HEK293T (cell line): Measurements from ENCODE around the gene KIF24.
"Not testable (repeated sequence)": the region's sequence is repeated elsewhere in the genome, so short reads cannot be mapped to it uniquely, and the experiment has no call there.

Experiments used
- CTCF ChIA-PET: fragments of 350-600 bp; formaldehyde crosslinking; extraction: SDS; loops from one replicate; lab custom pipeline; 2021; ENCODE audit warnings: antibody characterized with exemption, inconsistent platforms; lab: Yijun Ruan, JAX
- POLR2A ChIA-PET: fragments of 350-600 bp; formaldehyde crosslinking; extraction: SDS; loops from one replicate; lab custom pipeline; 2020; ENCODE audit warnings: antibody characterized with exemption, inconsistent platforms; lab: Yijun Ruan, JAX
- DNase-seq: peaks from one replicate; pipeline ENCODE4 v3.0.0; 2012; ENCODE audit warnings: mixed read lengths; ENCODE audit errors: extremely low spot score
- ARNT ChIP-seq: fragments of 450-650 bp; IDR thresholded peaks from 2 replicates; pipeline ENCODE4 v1.6.1; 2017; ENCODE audit warnings: mild to moderate bottlenecking
- BHLHE40 ChIP-seq: fragments of 450-650 bp; IDR thresholded peaks from 2 replicates; pipeline ENCODE4 v1.6.1; 2016; ENCODE audit warnings: mild to moderate bottlenecking, moderate library complexity, borderline replicate concordance
- CTBP1 ChIP-seq: fragments of 450-650 bp; IDR thresholded peaks from 2 replicates; pipeline ENCODE4 v1.6.1; 2016; ENCODE audit warnings: borderline replicate concordance
- ELF4 ChIP-seq: fragments of 450-650 bp; IDR thresholded peaks from 2 replicates; pipeline ENCODE4 v1.6.1; 2017; ENCODE audit warnings: antibody characterized with exemption
- FOXA1 ChIP-seq: fragments of 450-650 bp; IDR thresholded peaks from 2 replicates; pipeline ENCODE4 v1.6.1; 2016; ENCODE audit warnings: mild to moderate bottlenecking
- FOXK2 ChIP-seq: fragments of 450-650 bp; IDR thresholded peaks from 2 replicates; pipeline ENCODE4 v1.6.1; 2016; ENCODE audit warnings: mild to moderate bottlenecking
- FOXM1 ChIP-seq: fragments of 450-650 bp; IDR thresholded peaks from 2 replicates; pipeline ENCODE4 v1.6.1; 2017; ENCODE audit warnings: mild to moderate bottlenecking, borderline replicate concordance
- HDGF ChIP-seq: fragments of 450-650 bp; IDR thresholded peaks from 2 replicates; pipeline ENCODE4 v1.6.1; 2017; ENCODE audit warnings: antibody characterized with exemption, borderline replicate concordance
- L3MBTL2 ChIP-seq: fragments of 450-650 bp; conservative IDR thresholded peaks from 2 replicates; pipeline ENCODE4 v1.6.1; 2016; ENCODE audit warnings: mild to moderate bottlenecking
- LEF1 ChIP-seq: fragments of 450-650 bp; IDR thresholded peaks from 2 replicates; pipeline ENCODE4 v1.6.1; 2017; ENCODE audit warnings: mild to moderate bottlenecking, borderline replicate concordance
- NFRKB ChIP-seq: fragments of 450-650 bp; IDR thresholded peaks from 2 replicates; pipeline ENCODE4 v1.6.1; 2016; ENCODE audit warnings: mild to moderate bottlenecking, moderate library complexity
- PKNOX1 ChIP-seq: fragments of 450-650 bp; IDR thresholded peaks from 2 replicates; pipeline ENCODE4 v1.6.1; 2016
- SP1 ChIP-seq: fragments of 450-650 bp; IDR thresholded peaks from 2 replicates; pipeline ENCODE4 v1.6.1; 2017
- SUZ12 ChIP-seq: fragments of 450-650 bp; IDR thresholded peaks from 2 replicates; pipeline ENCODE4 v1.6.1; 2016; ENCODE audit warnings: mild to moderate bottlenecking
- TARDBP ChIP-seq: fragments of 450-650 bp; IDR thresholded peaks from 2 replicates; pipeline ENCODE4 v1.6.1; 2016
- ZNF384 ChIP-seq: fragments of 450-650 bp; IDR thresholded peaks from 2 replicates; pipeline ENCODE4 v1.6.1; 2016

Gene KIF24

GRCh38 chr9:34346873-34347799 is 18.1 kb upstream of the KIF24 start:
- ChIA-PET CTCF (no interaction called here), POLR2A (no interaction called here)
- no peak for DNase-seq
- no peak for TF ChIP-seq SP1
- TF ChIP-seq TARDBP: no peak
- no peak for TF ChIP-seq L3MBTL2
- no peak for TF ChIP-seq FOXM1
- TF ChIP-seq SUZ12: no peak
- TF ChIP-seq HDGF: no peak
- no peak for TF ChIP-seq BHLHE40
- TF ChIP-seq PKNOX1: no peak
- TF ChIP-seq FOXK2: no peak
- TF ChIP-seq ZNF384: no peak
- no peak for TF ChIP-seq CTBP1
- TF ChIP-seq LEF1: no peak
- TF ChIP-seq NFRKB: no peak

GRCh38 chr9:34343605-34344004 is 14.5 kb upstream of the KIF24 start:
- no peak for TF ChIP-seq FOXK2
- no peak for TF ChIP-seq ARNT
- TF ChIP-seq NFRKB: no peak
- no peak for TF ChIP-seq PKNOX1
- TF ChIP-seq BHLHE40: no peak
- TF ChIP-seq CTBP1: no peak
- no peak for TF ChIP-seq ELF4
- TF ChIP-seq FOXA1: no peak
- no peak for TF ChIP-seq L3MBTL2
- no peak for TF ChIP-seq HDGF
- no peak for TF ChIP-seq SP1
- ChIA-PET POLR2A (no interaction called here), CTCF (no interaction called here)
- no peak for DNase-seq

GRCh38 chr9:34343090-34343489 is 14.0 kb upstream of the KIF24 start:
- POLR2A ChIA-PET: no interaction called here
- CTCF ChIA-PET: no interaction called here
- no peak for DNase-seq
- TF ChIP-seq PKNOX1 (no peak), FOXM1 (no peak), FOXA1 (no peak), BHLHE40 (no peak), SP1 (no peak), SUZ12 (no peak), TARDBP (no peak)

- DNase-seq: no peak
- CTCF ChIA-PET: no interaction called here
- TF ChIP-seq SP1: no peak
- TF ChIP-seq FOXA1: no peak
- TF ChIP-seq LEF1: no peak
- no peak for TF ChIP-seq ELF4
- POLR2A ChIA-PET: no interaction called here
These were observed 12.7 kb upstream of the KIF24 start for GRCh38 chr9:34341659-34342295.

GRCh38 chr9:34338665-34339385 is 9.8 kb upstream of the KIF24 start:
- CTCF ChIA-PET: no interaction called here
- TF ChIP-seq PKNOX1: no peak
- POLR2A ChIA-PET: no interaction called here
- no peak for DNase-seq

GRCh38 chr9:34338079-34338478 is 9.0 kb upstream of the KIF24 start:
- DNase-seq, POLR2A ChIA-PET, CTCF ChIA-PET: not testable (repeated sequence)
- peak; percentile 67 for TF ChIP-seq ZNF384
